ENCODE data around the gene CORO2B.
"Not testable (repeated sequence)": the region's sequence is repeated elsewhere in the genome, so short reads cannot be mapped to it uniquely, and the experiment has no call there.

The CORO2B gene

GRCh38 chr15:68679961-68680371 lies 101.2 kb downstream of the CORO2B start:
- no peak for DNase-seq

- not testable (repeated sequence) for DNase-seq
Measured at GRCh38 chr15:68680756-68681155, 102.0 kb downstream of the CORO2B start.

- DNase-seq: no peak
Measured at GRCh38 chr15:68681836-68682235, 103.0 kb downstream of the CORO2B start.

- no peak for DNase-seq
Measured at GRCh38 chr15:68682330-68682729, 103.5 kb downstream of the CORO2B start.

- no peak for DNase-seq
Measured at GRCh38 chr15:68683026-68683425, 104.2 kb downstream of the CORO2B start.

GRCh38 chr15:68683551-68683950 lies 104.8 kb downstream of the CORO2B start:
- DNase-seq: no peak

- no peak for DNase-seq
Measured at GRCh38 chr15:68684476-68684875, 105.7 kb downstream of the CORO2B start.

- no peak for DNase-seq
Measured at GRCh38 chr15:68687136-68687735, 108.4 kb downstream of the CORO2B start.

GRCh38 chr15:68691705-68692104 lies 112.9 kb downstream of the CORO2B start:
- DNase-seq: no peak

GRCh38 chr15:68693071-68693470 lies 114.3 kb downstream of the CORO2B start:
- no peak for DNase-seq

- no peak for DNase-seq
Measured at GRCh38 chr15:68694111-68694510, 115.3 kb downstream of the CORO2B start.

GRCh38 chr15:68695061-68695595 lies 116.3 kb downstream of the CORO2B start:
- no peak for DNase-seq

GRCh38 chr15:68696414-68697363 lies 117.9 kb downstream of the CORO2B start:
- DNase-seq: no peak

GRCh38 chr15:68697711-68698690 lies 119.2 kb downstream of the CORO2B start:
- DNase-seq: no peak

- DNase-seq: no peak
Measured at GRCh38 chr15:68698708-68699107, 119.9 kb downstream of the CORO2B start.

GRCh38 chr15:68699124-68699880 lies 120.5 kb downstream of the CORO2B start:
- DNase-seq: no peak

GRCh38 chr15:68699881-68700454 lies 121.2 kb downstream of the CORO2B start:
- no peak for DNase-seq

- DNase-seq: no peak
Measured at GRCh38 chr15:68700455-68701123, 121.8 kb downstream of the CORO2B start.

GRCh38 chr15:68701886-68702285 lies 123.1 kb downstream of the CORO2B start:
- DNase-seq: no peak

GRCh38 chr15:68704496-68705021 lies 125.8 kb downstream of the CORO2B start:
- no peak for DNase-seq

- DNase-seq: no peak
Measured at GRCh38 chr15:68706256-68706655, 127.5 kb downstream of the CORO2B start.
